GM18507 (cell line): ENCODE measurements around the gene ITPKA.

Experiments
- DNase-seq: peaks from one replicate; pipeline ENCODE4 v3.0.0; 2011; ENCODE audit warnings: low read depth; ENCODE audit not compliant: insufficient read length; ENCODE audit errors: extremely low spot score
- FAIRE-seq: peaks from 2 replicates; lab custom pipeline; 2011; peaks lifted over from hg19 to GRCh38; lab: Jason Lieb, UNC

ITPKA gene

DNA sequence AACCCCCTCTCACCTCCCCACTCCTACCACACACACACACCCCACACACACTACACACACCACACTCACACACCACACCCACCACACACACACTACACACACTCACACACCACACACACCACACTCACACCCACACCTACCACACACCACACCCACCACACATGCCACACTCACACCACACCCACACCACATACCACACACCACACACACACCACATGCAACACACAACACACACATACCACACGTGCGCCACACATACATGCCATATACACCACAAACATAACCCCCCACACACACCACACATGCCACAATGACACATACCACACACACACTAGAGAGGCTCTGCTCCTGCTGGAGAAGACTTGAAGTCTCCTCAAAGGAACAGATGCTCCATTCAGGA is 5.9 kb upstream of the ITPKA start:
- no peak for FAIRE-seq
- DNase-seq, result no peak

GRCh38 chr15:41489641-41490040 is 4.0 kb upstream of the ITPKA start:
- no peak for FAIRE-seq
- DNase-seq, result no peak

- DNase-seq (no peak), FAIRE-seq (peak; percentile 76)
Observed at GRCh38 chr15:41490355-41490754, 3.3 kb upstream of the ITPKA start.

DNA sequence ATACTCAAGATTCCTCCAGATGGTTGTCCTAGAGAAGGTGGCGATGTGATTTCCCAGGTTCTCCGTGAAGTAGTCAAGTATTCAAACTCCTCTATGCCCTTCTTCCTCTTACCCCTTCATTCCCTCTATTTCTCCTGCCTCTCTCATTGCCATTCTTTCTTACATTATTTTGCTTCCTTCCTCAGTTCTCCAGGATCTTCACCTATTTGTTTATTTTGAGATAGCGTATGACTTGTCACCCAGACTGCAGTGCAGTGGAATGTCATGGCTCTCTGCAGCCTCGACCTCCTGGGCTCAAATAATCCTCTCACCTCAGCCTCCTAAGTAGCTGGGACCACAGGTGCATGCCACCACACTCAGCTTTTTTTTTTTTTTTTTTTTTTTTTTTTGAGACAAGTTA is 1.8 kb upstream of the ITPKA start:
- DNase-seq (no peak), FAIRE-seq (no peak)

DNA sequence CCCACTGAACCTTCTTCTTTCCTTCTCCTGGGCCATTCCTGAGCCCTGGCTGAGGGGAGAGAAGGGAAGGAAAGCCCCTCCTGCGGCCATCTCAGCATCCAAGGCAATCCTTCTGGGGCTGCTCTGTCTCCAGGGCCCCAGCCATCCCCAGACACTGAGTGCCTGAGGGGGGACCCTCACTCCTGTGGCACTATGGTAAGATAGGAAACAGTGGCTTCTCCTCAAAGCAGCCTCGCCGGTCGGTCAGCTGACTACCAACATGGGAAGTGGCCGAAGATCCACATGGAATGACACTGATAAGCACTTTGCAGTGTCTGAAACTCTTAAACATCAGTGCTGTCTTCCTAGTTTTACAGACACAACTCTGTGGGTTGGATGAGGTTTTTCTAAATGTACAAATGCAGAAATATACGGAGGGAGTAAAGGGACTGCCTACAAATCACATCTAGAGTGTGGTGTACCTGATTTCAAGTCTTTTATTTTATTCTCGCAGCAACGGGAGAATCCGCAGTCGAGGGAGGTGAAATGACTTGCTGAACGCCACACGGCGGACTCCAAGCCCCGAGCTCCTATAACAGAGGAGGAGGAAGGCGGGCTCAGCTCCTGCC is 973 bp upstream of the ITPKA start:
- peak; percentile 21 for FAIRE-seq
- no peak for DNase-seq

DNA sequence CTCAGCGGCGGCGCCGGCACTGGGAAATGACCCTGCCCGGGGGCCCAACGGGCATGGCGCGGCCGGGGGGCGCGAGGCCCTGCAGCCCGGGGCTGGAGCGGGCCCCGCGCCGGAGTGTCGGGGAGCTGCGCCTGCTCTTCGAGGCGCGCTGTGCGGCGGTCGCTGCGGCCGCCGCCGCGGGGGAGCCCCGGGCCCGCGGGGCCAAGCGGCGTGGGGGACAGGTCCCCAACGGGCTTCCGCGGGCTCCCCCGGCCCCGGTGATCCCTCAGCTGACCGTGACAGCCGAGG is 172 bp downstream of the ITPKA start:
- no peak for DNase-seq
- FAIRE-seq, result no peak

DNA sequence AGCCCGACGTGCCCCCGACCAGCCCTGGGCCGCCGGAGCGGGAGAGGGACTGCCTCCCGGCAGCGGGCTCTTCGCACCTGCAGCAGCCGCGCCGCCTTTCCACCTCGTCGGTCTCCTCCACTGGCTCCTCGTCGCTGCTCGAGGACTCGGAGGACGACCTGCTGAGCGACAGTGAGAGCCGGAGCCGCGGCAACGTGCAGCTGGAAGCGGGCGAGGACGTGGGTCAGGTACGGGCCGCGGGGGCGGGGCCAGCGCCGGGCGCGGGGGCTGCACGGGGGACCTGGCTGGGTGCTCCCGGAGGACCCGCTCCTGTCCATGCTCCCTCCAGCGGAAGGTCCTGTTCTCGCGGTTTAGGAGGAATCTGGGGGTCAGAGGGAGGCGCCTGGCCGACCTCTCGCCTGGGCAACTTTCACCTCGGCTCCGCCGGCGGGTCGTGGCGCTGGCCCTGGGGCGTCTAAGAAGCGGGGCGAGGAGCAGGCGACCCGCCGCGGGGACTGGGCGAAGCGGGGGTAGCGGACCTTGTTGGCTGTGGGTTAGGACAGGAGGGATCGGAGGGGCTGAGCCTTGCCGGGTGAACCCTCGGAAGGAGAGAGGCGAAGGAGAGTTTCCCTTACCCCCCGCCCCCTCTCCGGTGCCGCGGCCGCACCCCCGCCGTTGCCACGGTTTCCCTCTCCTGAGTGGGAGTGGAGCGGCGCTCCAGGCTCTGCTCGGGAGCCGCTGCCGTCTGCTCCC is 682 bp downstream of the ITPKA start:
- DNase-seq, result no peak

GRCh38 chr15:41494922-41495735 is 1.5 kb downstream of the ITPKA start:
- DNase-seq (no peak), FAIRE-seq (no peak)

More for the DNA sequence above, 682 bp downstream of the ITPKA start:
- no peak for FAIRE-seq

DNA sequence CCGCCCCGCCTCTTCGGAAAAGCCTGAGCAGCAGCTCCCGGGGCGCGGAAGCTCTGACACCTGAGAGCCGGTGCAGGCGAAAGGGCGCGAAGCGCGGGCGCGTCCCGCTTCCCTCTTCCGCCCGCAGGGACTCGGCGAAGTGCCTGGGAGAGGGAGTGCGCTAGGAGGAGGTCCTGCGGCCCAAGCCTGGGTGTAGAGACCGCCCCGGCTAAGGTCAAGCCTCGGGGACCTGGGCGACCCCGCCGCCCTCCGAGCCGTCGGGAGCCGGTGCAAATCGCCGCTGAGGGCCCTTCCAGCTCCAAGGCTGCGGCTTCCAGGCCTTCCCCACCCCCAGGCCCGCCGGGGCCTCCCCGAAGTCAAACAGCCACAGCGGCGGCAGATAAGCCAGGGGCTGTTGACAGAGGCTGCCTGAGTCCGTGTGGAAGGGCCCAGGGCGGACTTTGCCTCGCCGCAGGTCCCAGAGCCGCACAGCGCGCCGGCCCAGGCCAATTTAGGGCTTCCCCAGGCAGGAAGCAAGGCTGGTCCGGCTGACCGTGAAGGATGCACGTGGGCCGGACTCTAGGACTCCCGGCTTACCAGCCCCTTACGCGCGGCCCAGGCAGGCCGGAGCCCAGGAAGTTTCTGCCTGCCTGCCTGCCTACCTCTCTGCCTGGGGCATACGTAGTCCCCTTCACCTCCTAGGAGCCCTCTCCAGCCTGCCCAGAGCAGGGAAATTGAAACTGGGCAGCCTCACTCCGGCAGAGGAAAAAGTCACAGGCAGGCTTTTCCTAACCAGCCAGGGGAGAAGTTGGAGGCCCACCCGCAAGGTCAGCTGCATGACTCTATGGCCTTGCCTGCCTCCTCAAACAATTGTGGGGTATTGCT is 2.3 kb downstream of the ITPKA start:
- FAIRE-seq (no peak), DNase-seq (no peak)

DNA sequence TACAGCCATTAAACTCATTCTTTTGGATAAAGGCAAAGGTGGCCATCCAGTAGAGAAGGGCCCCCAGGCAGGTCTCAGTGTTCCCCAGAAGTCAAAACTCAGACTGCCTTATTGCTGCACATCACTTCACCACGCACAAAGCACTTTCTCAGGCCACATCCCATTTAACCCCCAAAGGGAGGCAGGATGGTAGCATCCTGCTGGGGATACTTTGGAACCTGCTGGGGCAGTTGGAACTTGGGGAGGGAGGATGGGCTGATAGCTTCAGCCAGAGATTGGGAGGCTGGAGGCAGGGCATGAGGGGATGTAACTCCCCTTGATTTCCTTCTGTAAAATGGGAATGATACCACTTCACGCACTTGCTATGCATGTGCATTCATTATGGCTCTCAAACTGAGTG is 5.0 kb downstream of the ITPKA start:
- FAIRE-seq (no peak), DNase-seq (no peak)

GRCh38 chr15:41499109-41499851 is 5.6 kb downstream of the ITPKA start:
- no peak for FAIRE-seq
- no peak for DNase-seq

DNA sequence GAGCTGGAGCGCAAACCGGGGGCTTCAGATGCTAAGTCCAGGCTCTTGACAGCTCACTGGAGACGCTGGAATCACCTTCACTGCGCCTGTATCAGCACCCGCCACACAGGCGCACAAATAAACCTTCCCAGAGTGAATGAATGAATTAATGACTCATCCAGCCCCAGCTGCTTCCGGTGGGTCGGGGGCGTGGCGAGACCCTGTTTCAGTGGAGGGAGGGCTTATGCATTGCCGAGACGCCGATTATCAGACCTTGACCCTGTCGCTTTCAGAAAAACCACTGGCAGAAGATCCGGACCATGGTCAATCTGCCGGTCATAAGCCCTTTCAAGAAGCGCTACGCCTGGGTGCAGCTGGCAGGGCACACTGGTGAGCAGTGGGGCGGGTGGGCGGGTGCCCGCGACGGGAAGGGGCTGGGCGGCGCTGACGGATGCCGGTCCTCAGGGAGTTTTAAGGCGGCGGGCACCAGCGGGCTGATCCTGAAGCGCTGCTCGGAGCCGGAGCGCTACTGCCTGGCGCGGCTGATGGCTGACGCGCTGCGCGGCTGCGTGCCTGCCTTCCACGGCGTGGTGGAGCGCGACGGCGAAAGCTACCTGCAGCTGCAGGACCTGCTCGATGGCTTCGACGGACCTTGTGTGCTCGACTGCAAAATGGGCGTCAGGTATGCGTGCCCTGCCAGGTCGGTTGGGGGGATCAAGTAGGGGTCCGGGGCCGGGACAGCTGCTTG is 7.7 kb downstream of the ITPKA start:
- DNase-seq, result no peak
- peak; percentile 52 for FAIRE-seq

DNA sequence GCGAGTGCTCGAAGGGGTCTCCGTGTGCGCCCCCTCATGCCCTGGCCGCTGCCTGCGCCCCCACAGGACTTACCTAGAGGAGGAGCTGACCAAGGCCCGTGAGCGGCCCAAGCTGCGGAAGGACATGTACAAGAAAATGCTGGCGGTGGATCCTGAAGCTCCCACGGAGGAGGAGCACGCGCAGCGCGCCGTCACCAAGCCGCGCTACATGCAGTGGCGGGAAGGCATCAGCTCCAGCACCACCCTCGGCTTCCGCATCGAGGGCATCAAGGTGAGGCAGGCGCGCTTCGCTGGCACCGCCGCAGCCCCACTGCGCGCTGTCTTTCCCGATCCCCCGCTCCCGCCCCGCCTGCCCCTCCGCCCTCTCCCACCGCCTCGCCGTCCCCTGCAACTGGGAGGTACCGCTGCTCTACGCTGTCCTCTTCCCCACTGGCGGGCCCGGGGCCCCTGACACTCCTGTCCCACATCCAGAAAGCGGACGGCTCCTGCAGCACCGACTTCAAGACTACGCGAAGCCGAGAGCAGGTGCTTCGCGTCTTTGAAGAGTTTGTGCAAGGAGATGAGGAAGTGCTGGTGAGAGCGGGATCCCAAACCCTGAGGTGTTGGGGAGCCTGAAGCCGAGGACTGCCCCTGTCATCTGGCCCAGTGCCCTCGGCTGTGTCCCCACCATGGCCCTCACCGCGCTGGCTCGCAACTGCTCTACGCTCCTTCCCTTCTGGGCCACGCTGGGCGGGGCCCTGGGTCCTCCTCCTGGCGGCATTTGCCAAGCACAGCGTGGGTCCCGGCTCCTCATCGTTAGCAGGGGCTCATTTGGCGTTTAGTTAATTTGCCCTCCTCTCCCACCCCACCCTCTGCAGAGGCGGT is 8.5 kb downstream of the ITPKA start:
- no peak for DNase-seq

GRCh38 chr15:41502795-41503668 is 9.4 kb downstream of the ITPKA start:
- DNase-seq, result no peak
- no peak for FAIRE-seq

More for the DNA sequence above, 8.5 kb downstream of the ITPKA start:
- FAIRE-seq, result no peak

- DNase-seq (no peak), FAIRE-seq (no peak)
Observed at GRCh38 chr15:41503669-41504010, 10.0 kb downstream of the ITPKA start.

DNA sequence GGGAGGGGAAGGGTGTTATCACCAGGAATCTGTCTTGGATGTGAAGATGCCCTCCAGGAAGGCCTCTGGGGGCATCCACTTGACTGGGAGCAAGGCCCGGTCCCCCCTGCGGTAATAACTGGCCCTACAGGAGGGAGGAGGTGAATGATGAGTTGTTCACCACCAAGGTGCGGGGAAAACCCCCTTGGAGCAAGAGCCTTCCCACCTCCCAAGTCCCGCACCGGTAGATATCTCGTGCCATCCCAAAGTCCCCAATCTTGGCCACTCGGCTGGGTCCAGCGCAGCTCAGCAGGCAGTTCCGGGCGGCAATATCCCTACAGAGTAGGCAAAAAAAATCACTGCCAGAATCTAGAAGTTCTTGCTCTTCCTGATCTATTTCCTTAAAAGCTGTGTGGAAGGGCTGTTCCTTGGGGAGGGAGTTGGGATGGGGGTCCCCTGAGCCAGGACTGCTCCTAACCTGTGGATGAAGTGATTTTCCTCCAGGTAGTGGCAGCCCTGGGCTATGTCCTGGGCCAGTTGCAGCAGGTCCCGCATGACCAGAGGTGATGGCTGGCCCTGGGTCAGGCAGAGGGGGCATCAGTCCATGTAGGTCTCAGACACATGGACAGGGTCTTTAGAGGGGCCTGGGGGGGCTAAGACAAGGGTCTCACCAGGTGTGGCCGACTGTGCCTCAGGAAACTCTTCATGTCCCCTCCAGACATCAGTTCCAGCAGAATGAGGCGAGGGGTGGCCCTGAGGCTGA is 11.2 kb downstream of the ITPKA start:
- no peak for DNase-seq
- no peak for FAIRE-seq
